Epithelial cell of proximal tubule (primary cell): Measurements from ENCODE around the gene NFYC. TPM values are rescaled to one million over a fixed set of nuclear protein-coding genes. Genes with fewer than 3 reads are reported as not detected.

Experiments used
- DNase-seq: peaks from one replicate; pipeline ENCODE4 v3.0.0-alpha.2; 2011; ENCODE audit warnings: low read depth
- H3K4me3 ChIP-seq: 2 replicates; pipeline ENCODE4 v1.5.1; 2011; ENCODE audit warnings: low read depth, mild to moderate bottlenecking, low read length
- CTCF ChIP-seq: conservative IDR thresholded peaks from 2 replicates; pipeline ENCODE4 v1.5.1; 2012; ENCODE audit warnings: low read depth, mild to moderate bottlenecking, low read length
- total RNA-seq: library from RNA; depleted of rRNA; stranded (reverse); fragments of >200 nt; gene quantifications from 2 replicates; pipeline ENCODE4 v1.2.3, GENCODE V29; 2015

Gene NFYC
- total RNA-seq, 1 donor from 2014 or later = 50.5 TPM

- TF ChIP-seq CTCF = no peak
- DNase-seq = no peak
- H3K4me3 ChIP-seq = peak overlapping the region; percentile 88
These were observed 20.2 kb downstream of the NFYC start for GRCh38 chr1:40711465-40712404.

- H3K4me3 ChIP-seq = no peak overlapping the region
- TF ChIP-seq CTCF = no peak
- no peak for DNase-seq
These were observed 21.0 kb downstream of the NFYC start for GRCh38 chr1:40712405-40712944.

DNA sequence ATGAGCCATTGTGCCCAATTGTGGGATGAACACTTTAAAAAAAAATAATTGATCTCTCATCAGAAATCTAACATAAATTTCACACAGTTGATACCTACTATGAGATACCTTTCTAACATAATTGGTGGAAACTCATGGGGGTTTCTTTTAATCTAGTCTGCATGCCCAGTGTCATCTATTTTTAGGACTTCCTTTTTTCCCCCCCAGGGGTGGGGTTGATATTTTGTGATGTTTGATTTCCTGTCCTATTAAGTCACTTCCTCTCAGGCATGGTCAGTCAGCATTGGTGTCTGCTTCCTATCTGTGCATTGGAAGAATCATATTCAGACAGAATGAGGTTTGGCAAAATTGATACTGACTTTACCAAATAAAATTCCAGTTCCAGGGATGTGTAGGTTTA, 21.5 kb downstream of the NFYC start:
- no peak for DNase-seq
- no peak for TF ChIP-seq CTCF
- no peak overlapping the region for H3K4me3 ChIP-seq

- no peak overlapping the region for H3K4me3 ChIP-seq
- no peak for DNase-seq
- no peak for TF ChIP-seq CTCF
These were observed 24.1 kb downstream of the NFYC start for GRCh38 chr1:40715491-40716059.

GRCh38 chr1:40717065-40717464, 25.6 kb downstream of the NFYC start:
- TF ChIP-seq CTCF = no peak
- H3K4me3 ChIP-seq = no peak overlapping the region
- DNase-seq = no peak

- DNase-seq = no peak
- no peak overlapping the region for H3K4me3 ChIP-seq
- TF ChIP-seq CTCF = no peak
These were observed 26.5 kb downstream of the NFYC start for GRCh38 chr1:40717955-40718354.
